Islet of Langerhans (tissue), 1 donor: Measurements from ENCODE around the gene KCNK16.

Source experiments
- FAIRE-seq: peaks from one replicate; lab custom pipeline; 2011; peaks lifted over from hg19 to GRCh38; lab: Jason Lieb, UNC

The KCNK16 gene

GRCh38 chr6:39322306-39322850 lies at the start of gene KCNK16:
Gene KCNK16 (minus strand): TSS chr6:39322702. CDS start chr6:39322540, 162 bp downstream.
- FAIRE-seq = no peak

GRCh38 chr6:39370390-39370789 lies 47.9 kb upstream of the KCNK16 start:
- no peak for FAIRE-seq

GRCh38 chr6:39369987-39370386 lies 47.5 kb upstream of the KCNK16 start:
- no peak for FAIRE-seq

- no peak for FAIRE-seq
Observed at GRCh38 chr6:39367700-39368099, 45.2 kb upstream of the KCNK16 start.

- FAIRE-seq = no peak
Observed at GRCh38 chr6:39366931-39367618, 44.6 kb upstream of the KCNK16 start.

GRCh38 chr6:39365281-39366074 lies 43.0 kb upstream of the KCNK16 start:
- no peak for FAIRE-seq

GRCh38 chr6:39363280-39363679 lies 40.8 kb upstream of the KCNK16 start:
- no peak for FAIRE-seq

- no peak for FAIRE-seq
Observed at GRCh38 chr6:39362487-39362865, 40.0 kb upstream of the KCNK16 start.

GRCh38 chr6:39361657-39362486 lies 39.4 kb upstream of the KCNK16 start:
- FAIRE-seq = peak; percentile 61

- no peak for FAIRE-seq
Observed at GRCh38 chr6:39360378-39360777, 37.9 kb upstream of the KCNK16 start.

GRCh38 chr6:39357998-39358686 lies 35.6 kb upstream of the KCNK16 start:
- FAIRE-seq = peak; percentile 36

GRCh38 chr6:39353698-39354315 lies 31.3 kb upstream of the KCNK16 start:
- no peak for FAIRE-seq

- FAIRE-seq = no peak
Observed at GRCh38 chr6:39350723-39351505, 28.4 kb upstream of the KCNK16 start.

GRCh38 chr6:39348740-39349139 lies 26.2 kb upstream of the KCNK16 start:
- FAIRE-seq = no peak

GRCh38 chr6:39347906-39348585 lies 25.5 kb upstream of the KCNK16 start:
- no peak for FAIRE-seq

GRCh38 chr6:39347206-39347605 lies 24.7 kb upstream of the KCNK16 start:
- no peak for FAIRE-seq

GRCh38 chr6:39344821-39345280 lies 22.3 kb upstream of the KCNK16 start:
- FAIRE-seq = no peak

- FAIRE-seq = no peak
Observed at GRCh38 chr6:39343396-39343870, 20.9 kb upstream of the KCNK16 start.

GRCh38 chr6:39342692-39343395 lies 20.3 kb upstream of the KCNK16 start:
- FAIRE-seq = no peak
